Ammon's horn (tissue), 1 donor: ENCODE measurements around the gene ATAT1.
"Not testable (repeated sequence)": the region's sequence is repeated elsewhere in the genome, so short reads cannot be mapped to it uniquely, and the experiment has no call there.

Experiments used
- DNase-seq: peaks from one replicate; pipeline ENCODE4 v3.0.0-alpha.2; 2016; ENCODE audit warnings: low spot score

ATAT1 gene

GRCh38 chr6:30651143-30651542 is 24.5 kb downstream of the ATAT1 start:
- no peak for DNase-seq

GRCh38 chr6:30654798-30655742 is 28.4 kb downstream of the ATAT1 start:
- DNase-seq, result no peak

- no peak for DNase-seq
These were observed 29.0 kb downstream of the ATAT1 start for GRCh38 chr6:30655743-30656094.

DNA sequence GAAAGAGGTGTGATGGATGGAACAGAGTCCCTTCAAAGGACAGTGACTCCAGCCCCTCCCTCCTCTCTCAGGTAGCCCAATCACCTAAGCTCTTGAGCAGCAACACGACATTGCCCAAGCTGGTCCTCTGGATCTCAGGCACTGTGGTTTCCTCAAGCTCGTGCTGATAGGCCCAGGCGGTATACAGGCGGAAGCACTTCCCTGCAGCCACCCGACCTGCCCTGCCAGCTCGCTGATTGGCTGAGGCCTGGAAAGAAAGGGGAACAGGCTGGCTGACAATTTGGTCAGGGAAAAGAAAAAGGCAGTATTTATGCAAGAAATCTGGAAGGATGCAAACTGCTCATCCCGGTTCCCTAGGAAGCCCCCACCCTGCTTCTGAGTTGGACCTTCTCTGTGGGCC is 29.8 kb downstream of the ATAT1 start:
- no peak for DNase-seq

DNA sequence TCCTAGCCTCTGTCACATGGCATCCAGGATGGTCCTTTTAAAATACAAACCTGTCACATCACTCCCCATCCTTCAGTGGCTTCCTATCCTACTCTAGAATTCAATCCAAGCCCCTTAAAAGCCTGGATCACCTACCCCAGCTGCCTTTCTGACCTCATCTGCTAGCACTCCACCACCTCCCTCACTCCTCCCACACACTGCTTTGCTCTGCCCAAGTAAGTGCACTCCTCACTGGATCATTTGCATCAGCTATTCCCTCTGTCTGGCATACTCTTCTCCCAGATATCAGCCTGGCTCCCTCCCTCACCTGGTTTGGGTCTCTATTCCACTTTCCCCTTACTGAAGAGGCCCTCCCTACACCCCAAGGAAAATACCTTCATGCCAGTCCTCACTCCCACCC is 30.8 kb downstream of the ATAT1 start:
- no peak for DNase-seq

- not testable (repeated sequence) for DNase-seq
These were observed 31.2 kb downstream of the ATAT1 start for GRCh38 chr6:30657922-30658321.

DNA sequence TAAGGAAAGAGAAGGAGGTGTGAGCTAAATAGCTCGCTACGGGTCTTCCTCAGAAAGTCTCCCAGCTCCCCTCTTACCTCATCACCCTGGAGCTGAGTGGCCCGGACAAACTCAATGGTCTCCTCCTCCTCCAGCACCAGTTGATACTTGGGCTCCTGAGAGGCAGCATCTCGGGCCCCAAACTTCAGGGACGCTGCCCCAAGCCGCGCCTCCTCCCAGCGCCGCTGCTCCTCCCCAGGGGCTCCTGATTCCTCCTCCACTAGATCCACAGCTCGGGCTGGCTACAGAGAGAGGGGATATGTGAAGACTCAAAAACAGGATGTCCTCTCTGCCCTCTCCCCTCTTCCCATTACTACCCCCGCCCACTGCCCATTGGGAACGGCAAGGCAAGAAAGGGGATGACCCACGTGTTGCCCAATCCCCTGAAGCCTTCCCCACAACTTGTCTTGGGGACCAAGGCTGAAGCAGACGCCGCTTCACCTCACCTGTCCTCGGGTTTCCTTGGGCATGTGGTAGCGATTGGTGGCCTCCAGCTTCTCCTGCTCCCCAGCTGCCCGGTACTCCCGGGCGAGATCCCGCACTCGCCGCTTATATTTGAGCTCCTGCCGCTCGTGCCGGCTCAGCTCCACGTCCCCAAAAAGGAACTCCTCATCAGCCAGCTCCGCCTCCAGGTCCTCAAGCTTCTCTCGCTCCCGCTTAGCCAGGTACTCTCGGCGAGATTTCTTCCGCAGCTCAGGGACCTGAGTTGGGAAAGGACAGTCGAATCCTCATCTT is 38.5 kb downstream of the ATAT1 start:
- no peak for DNase-seq

GRCh38 chr6:30666300-30666699 is 39.6 kb downstream of the ATAT1 start:
- DNase-seq, result not testable (repeated sequence)

DNA sequence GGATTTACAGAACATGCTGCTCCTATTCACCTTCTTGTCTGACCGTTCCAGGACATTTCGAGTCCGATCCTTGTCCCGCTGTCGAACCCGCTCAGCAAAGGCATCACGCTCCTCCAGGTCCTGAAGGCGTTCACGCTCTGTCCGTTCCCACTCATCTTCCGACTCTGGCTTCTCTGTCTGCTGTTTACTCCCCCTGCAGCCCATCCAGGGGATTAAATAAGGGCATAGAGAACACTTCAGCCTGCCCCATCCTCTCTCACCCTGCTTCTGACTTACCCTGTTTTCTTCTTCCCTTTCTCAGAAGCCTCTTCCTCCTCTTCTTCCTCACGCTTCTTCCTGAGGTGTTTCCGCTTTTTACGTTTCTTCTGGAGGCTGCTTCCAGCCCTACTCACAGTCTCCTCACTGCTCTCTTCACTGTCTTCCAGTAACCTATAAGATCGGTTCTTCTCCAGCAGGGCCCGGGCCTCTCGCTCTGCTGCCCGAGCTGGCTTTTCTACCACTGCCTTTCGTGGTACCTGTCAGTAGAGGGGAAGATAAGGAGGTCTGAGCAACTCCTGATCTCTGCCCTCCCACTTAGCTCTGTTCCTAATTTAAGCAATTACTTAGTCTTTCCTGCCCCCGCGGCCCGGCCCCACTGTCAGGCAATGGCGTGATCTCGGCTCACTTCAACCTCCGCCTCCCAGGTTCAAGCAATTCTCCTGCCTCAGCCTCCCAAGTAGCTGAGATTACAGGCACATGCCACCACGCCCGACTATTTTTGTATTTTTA is 44.3 kb downstream of the ATAT1 start:
- no peak for DNase-seq

- DNase-seq, result peak; percentile 88
These were observed 46.0 kb downstream of the ATAT1 start, which contains the start of gene DHX16 for GRCh38 chr6:30672445-30673253. DHX16 (minus strand) TSS chr6:30673006; CDS start chr6:30672841, 165 bp downstream.

- DNase-seq, result no peak
These were observed 50.1 kb downstream of the ATAT1 start for GRCh38 chr6:30676660-30677285.

- DNase-seq, result peak; percentile 91
These were observed 52.5 kb downstream of the ATAT1 start for GRCh38 chr6:30678964-30679726.

GRCh38 chr6:30679765-30680535 is 53.3 kb downstream of the ATAT1 start:
- no peak for DNase-seq

GRCh38 chr6:30681766-30682142 is 55.1 kb downstream of the ATAT1 start:
- DNase-seq, result no peak

DNA sequence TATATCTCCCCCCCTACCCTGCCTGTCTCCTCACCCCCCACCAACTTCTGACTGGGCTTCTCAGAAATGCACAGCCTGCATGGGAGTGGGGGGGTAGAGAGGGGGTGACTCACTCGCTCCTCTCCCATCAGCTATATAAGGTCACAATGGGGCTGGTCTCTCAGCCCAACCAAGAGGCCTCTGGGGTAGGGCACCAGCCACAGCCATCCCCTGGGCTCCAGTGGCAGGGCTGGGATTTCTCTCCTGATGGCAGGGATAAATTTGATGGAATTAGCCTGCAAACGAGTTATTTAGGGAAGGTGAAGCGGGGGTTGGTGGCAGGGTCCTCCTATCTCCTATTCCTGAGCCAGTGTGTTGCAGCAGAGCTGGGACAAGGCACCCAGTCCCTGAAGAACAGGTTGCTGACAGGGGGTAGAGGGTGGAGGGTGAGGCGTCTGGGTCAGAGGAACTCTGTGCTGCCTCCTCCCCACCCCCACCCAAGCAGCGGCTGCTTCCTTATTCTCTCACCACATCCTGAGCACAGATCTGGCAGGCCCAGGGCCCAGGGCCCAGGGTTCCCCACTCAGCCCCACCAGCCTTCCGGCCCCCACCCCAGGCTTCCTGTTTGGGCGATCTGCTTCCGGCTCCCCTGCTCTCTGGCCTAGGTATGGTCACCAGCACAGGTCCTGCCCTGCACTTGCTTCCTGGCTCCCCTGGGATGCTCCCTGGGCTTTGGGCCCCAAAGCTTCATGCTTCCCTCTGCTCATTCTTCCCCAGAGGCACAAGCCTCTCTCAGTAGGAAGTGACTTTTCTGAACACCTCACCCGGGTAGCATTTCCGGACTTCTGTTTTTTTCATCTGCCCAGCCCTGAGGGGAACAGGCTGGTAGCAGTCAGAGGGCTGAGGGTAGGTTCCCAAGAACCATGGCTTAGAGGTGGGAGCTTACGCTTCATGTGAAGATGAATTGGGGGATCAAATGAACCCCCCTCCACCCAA is 55.8 kb downstream of the ATAT1 start:
- peak; percentile 74 for DNase-seq

DNA sequence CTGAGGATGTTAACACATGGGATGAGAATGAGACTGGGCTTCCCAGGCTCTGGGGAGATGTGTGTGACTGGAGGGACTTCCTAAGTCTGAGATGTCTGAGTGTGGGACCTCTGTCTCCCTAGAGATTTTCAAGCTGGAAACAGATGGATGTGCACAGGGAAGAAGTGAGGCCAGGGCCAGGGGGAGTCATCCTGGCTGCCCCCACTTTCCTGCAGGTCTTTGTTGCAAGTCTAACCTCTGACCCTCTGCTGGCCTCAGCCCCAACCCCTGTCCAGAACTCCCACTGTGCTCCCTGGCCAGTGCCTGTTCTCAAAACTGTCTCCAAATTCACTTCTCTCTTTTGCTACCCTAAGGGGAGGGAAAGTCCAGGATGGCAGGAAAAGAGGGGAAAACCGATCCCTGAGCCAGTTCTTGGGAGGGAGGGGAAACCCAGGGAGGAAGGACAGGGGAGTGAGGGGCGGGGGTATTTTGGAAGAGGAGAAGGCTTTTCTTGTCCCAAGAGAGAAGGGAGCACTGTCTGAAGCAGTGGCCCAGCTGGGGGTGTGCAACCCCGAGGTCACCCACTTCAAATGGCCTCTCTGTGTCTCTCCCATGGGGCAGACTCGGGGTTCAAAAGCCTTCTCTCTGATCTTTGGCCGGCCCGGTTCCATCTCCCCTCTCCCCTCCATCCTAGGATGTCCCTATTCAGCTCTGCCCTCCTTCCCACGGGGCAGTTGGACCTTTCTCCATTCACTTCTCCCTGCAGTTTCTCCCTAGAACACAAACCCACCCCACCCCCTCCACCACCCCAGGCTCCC is 56.7 kb downstream of the ATAT1 start:
- DNase-seq, result peak; percentile 16

GRCh38 chr6:30683980-30684338 is 57.3 kb downstream of the ATAT1 start:
- DNase-seq, result no peak
